Colonic mucosa (tissue), 4 donors: ENCODE measurements around the gene TMED4. TPM values are rescaled to one million over a fixed set of nuclear protein-coding genes. Genes with fewer than 3 reads are reported as not detected.
"Not testable (repeated sequence)": the region's sequence is repeated elsewhere in the genome, so short reads cannot be mapped to it uniquely, and the experiment has no call there.

Source experiments
- DNase-seq: peaks from one replicate; pipeline ENCODE4 v3.0.0-alpha.2; 2020
- H3K27ac ChIP-seq: fragments of 200-600 bp; one replicate; pipeline ENCODE4 v1.8.0; 2021
- H3K27me3 ChIP-seq: fragments of 200-600 bp; one replicate; pipeline ENCODE4 v1.8.0; 2021
- H3K36me3 ChIP-seq: fragments of 200-600 bp; one replicate; pipeline ENCODE4 v1.8.0; 2021
- H3K4me1 ChIP-seq: fragments of 200-600 bp; one replicate; pipeline ENCODE4 v1.8.0; 2021; ENCODE audit warnings: mild to moderate bottlenecking
- H3K4me3 ChIP-seq: fragments of 200-600 bp; one replicate; pipeline ENCODE4 v1.8.0; 2021
- H3K9ac ChIP-seq, 2 donors: one replicate each; pipeline ENCODE4 v1.7.0; 2013; ENCODE audit warnings: control low read depth in 2 of 2, low read depth in 2 of 2, low read length in 2 of 2
- H3K9me3 ChIP-seq: fragments of 200-600 bp; one replicate; pipeline ENCODE4 v1.8.0; 2021
- intact Hi-C: fragments of 100-400 bp; cut with DNase I; formaldehyde crosslinking; loops from one replicate; pipeline ENCODE4 v1.14.1; 2022
- total RNA-seq, 2 donors: library from RNA; stranded (reverse); fragmentation: NEBNext Ultra II Directional in 1 of 2; extraction: Animal tissue kit (Norgen Biotek cat#: 25700) in 1 of 2; gene quantifications; one replicate each; pipeline ENCODE4 v1.2.1, GENCODE V29; 2021
- TF ChIP-seq, protein P1 (sequence below): fragments of 200-600 bp; IDR thresholded peaks from one replicate; pipeline ENCODE4 v1.8.0; 2022; ENCODE audit warnings: antibody characterized with exemption, mild to moderate bottlenecking
- donor health status: healthy.
- donor health status: DM: no; HTN: no; CAD: no.
- donor health status: DM: no; HTN: no; CAD: no.

The TMED4 gene
- total RNA-seq, 2 donors from 2014 or later: 81.7 to 96.9 TPM

DNA sequence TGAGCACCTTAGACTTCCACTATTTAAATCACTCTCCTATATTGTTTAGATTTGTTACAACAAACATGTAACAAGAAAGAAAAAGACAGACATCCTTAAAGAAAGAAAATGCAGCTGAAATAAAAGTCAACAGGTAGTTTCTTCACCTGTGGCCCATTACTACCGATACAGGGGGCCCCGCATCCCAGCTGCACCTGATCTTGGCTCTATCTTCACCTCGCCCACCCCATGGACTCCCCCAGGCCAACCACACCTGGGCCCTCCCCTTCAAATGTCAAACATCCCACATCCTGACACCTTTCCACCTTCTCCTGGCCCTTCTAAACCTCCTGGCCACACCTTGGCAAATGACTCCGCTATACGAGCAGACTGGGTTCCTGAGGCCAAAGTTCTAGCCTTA is 15.4 kb downstream of the TMED4 start:
- H3K27me3 ChIP-seq: no peaks in the 10 kb centered on the region
- H3K9ac ChIP-seq: no peak overlapping the region
- H3K36me3 ChIP-seq: peaks cover 40% of the 10 kb centered on the region
- TF ChIP-seq, protein P1, sequence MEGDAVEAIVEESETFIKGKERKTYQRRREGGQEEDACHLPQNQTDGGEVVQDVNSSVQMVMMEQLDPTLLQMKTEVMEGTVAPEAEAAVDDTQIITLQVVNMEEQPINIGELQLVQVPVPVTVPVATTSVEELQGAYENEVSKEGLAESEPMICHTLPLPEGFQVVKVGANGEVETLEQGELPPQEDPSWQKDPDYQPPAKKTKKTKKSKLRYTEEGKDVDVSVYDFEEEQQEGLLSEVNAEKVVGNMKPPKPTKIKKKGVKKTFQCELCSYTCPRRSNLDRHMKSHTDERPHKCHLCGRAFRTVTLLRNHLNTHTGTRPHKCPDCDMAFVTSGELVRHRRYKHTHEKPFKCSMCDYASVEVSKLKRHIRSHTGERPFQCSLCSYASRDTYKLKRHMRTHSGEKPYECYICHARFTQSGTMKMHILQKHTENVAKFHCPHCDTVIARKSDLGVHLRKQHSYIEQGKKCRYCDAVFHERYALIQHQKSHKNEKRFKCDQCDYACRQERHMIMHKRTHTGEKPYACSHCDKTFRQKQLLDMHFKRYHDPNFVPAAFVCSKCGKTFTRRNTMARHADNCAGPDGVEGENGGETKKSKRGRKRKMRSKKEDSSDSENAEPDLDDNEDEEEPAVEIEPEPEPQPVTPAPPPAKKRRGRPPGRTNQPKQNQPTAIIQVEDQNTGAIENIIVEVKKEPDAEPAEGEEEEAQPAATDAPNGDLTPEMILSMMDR: no peak
- intact Hi-C loops: loop anchor here (5.0 kb wide), 1 partner anchor 74 kb away; the partner anchor contains the start of gene NUDCD3
- no peak overlapping the region for H3K27ac ChIP-seq
- H3K4me3 ChIP-seq: no peak overlapping the region
- no peaks in the 10 kb centered on the region for H3K4me1 ChIP-seq
- H3K9me3 ChIP-seq: no peaks in the 10 kb centered on the region
- no peak for DNase-seq

GRCh38 chr7:44565795-44566559 is 16.1 kb downstream of the TMED4 start:
- Histone ChIP-seq H3K4me3 (no peak overlapping the region), H3K27ac (no peak overlapping the region), H3K4me1 (no peaks in the 10 kb centered on the region), H3K9ac (no peak overlapping the region), H3K9me3 (no peaks in the 10 kb centered on the region), H3K27me3 (no peaks in the 10 kb centered on the region), H3K36me3 (peaks cover 33% of the 10 kb centered on the region)
- TF ChIP-seq, protein P1: no peak
- intact Hi-C loops: loop anchor here (2.0 to 5.0 kb wide), 2 partner anchors 74 to 325 kb away; partner anchors contain the start of gene NUDCD3
- no peak for DNase-seq

GRCh38 chr7:44565097-44565794 is 16.8 kb downstream of the TMED4 start:
- H3K27me3 ChIP-seq: no peaks in the 10 kb centered on the region
- TF ChIP-seq, protein P1: peak; percentile 99
- DNase-seq: peak; percentile 68
- intact Hi-C loops: loop anchor here (2.0 to 5.0 kb wide), 2 partner anchors 73 to 324 kb away; partner anchors contain the start of gene NUDCD3
- H3K36me3 ChIP-seq: peaks cover 26% of the 10 kb centered on the region
- H3K4me3 ChIP-seq: no peak overlapping the region
- H3K9ac ChIP-seq: no peak overlapping the region
- no peaks in the 10 kb centered on the region for H3K4me1 ChIP-seq
- H3K27ac ChIP-seq: no peak overlapping the region
- H3K9me3 ChIP-seq: no peaks in the 10 kb centered on the region

DNA sequence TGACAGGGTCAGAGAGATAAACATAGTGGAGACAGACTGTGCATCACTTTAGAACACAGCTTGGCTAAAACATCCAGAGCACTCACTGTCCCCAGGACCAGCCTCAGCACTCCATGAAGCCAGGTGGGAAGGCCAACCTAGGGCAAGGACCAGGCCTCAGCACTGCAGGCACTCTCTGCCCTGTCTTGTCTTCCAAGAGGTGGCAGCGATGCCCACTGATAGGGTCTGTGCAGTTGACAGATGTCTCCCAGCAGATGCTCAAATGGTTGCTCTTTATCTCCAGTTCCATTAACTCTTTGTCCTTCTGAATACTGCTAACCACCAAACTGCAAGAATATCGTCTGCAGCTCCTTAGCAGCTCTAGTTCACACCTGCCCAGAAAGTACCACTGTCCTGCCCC is 17.4 kb downstream of the TMED4 start:
- intact Hi-C loops: loop anchor here (2.0 to 5.0 kb wide), 2 partner anchors 72 to 324 kb away; partner anchors contain the start of gene NUDCD3
- peaks cover 20% of the 10 kb centered on the region for H3K36me3 ChIP-seq

GRCh38 chr7:44563171-44563679 is 18.8 kb downstream of the TMED4 start:
- Histone ChIP-seq H3K4me1 (no peaks in the 10 kb centered on the region), H3K9ac (no peak overlapping the region), H3K27ac (no peak overlapping the region), H3K4me3 (no peak overlapping the region), H3K36me3 (peaks cover 11% of the 10 kb centered on the region), H3K27me3 (no peaks in the 10 kb centered on the region), H3K9me3 (no peaks in the 10 kb centered on the region)
- TF ChIP-seq, protein P1: no peak
- intact Hi-C loops: no loop called here
- no peak for DNase-seq

More for the DNA sequence above, 17.4 kb downstream of the TMED4 start:
- Histone ChIP-seq H3K4me3 (no peak overlapping the region), H3K9ac (no peak overlapping the region), H3K9me3 (no peaks in the 10 kb centered on the region), H3K4me1 (no peaks in the 10 kb centered on the region), H3K27ac (no peak overlapping the region), H3K27me3 (no peaks in the 10 kb centered on the region)
- TF ChIP-seq, protein P1: no peak
- no peak for DNase-seq

- H3K27ac ChIP-seq, H3K4me1 ChIP-seq, H3K9me3 ChIP-seq, intact Hi-C loops, DNase-seq, H3K9ac ChIP-seq, H3K4me3 ChIP-seq, H3K27me3 ChIP-seq, H3K36me3 ChIP-seq: not testable (repeated sequence)
Observed at GRCh38 chr7:44562622-44562962, 19.4 kb downstream of the TMED4 start.
